ENCODE results near the gene ENTPD6. TPM values are rescaled to one million over a fixed set of nuclear protein-coding genes. Genes with fewer than 3 reads are reported as not detected.

Gene ENTPD6
- total and polyA plus RNA-seq, 2 of the 4 experiments (the other 2 are of a cell fraction) = 61.1 to 98.6 TPM

DNA sequence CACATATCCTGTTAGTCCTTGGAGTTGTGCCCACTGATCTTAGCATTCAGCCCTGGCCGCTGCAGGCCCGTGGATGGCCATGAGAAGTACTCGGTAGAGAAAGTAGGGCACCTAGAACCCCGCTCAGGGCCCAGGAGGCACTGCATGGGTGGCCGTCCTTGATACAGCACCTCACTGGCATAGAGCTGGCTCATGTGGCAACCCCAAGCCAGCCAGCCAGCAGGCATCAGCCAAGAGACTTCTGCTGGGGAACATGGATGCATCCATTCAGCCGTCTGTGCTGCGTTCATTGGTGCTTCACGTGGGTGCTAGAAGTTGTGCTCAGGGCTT lies 62.9 kb downstream of the ENTPD6 start:
- no peak for ATAC-seq (ENCODE audit: low read depth)

More for the DNA sequence above, 62.9 kb downstream of the ENTPD6 start:
- Histone ChIP-seq H2AK5ac (ENCODE audit: low read depth, low read length) (no peak overlapping the region), H3K36me3 (ENCODE audit: control insufficient read depth, insufficient read depth, low read length) (peaks cover 24% of the 10 kb centered on the region), H3K23ac (ENCODE audit: low read depth, low read length) (no peak overlapping the region), H2AFZ (replicated peaks; ENCODE audit: low read length, poor library complexity) (no peak overlapping the region), H3K9ac (ENCODE audit: low read depth, low read length) (no peak overlapping the region), H4K91ac (ENCODE audit: insufficient read depth, low read depth, low read length) (no peak overlapping the region), H3K56ac (ENCODE audit: extremely low read depth, insufficient read depth, low read length) (no peak overlapping the region), H2BK15ac (ENCODE audit: low read depth, low read length) (no peak overlapping the region), H3K4me2 (ENCODE audit: low read depth, low read length) (no peak overlapping the region), H3K27ac (ENCODE audit: insufficient read depth, low read length) (no peak overlapping the region), H3K14ac (replicated peaks; ENCODE audit: low read depth, low read length) (no peak overlapping the region), H3K4ac (ENCODE audit: low read depth, low read length) (no peak overlapping the region), H3K27me3 (ENCODE audit: control insufficient read depth, insufficient read depth, low read length) (no peaks in the 10 kb centered on the region), H3K18ac (ENCODE audit: low read depth, low read length) (no peak overlapping the region), H2BK20ac (ENCODE audit: low read depth, low read length) (no peak overlapping the region), H3K79me1 (ENCODE audit: low read depth in 1 of 2, low read length in 2 of 2) (peaks cover 34 to 69% of the 10 kb centered on the region in 2 experiments), H3K9me1 (ENCODE audit: insufficient read depth, low read length) (peaks cover 24% of the 10 kb centered on the region; the same call in 1 of the 2 replicates), H4K8ac (ENCODE audit: low read depth in 2 of 2, low read length in 2 of 2) (no peak overlapping the region), H4K20me1 (ENCODE audit: insufficient read depth, low read length) (peaks cover 61% of the 10 kb centered on the region), H2BK120ac (ENCODE audit: low read depth, low read length) (no peak overlapping the region), H3K9me3 (ENCODE audit: control insufficient read depth, insufficient read depth, low read length) (no peaks in the 10 kb centered on the region), H2AK9ac (replicated peaks; ENCODE audit: low read depth, low read length, poor library complexity) (no peak overlapping the region), H3K4me3 (ENCODE audit: insufficient read depth, low read depth, low read length) (no peak overlapping the region), H4K5ac (ENCODE audit: low read depth, low read length) (no peak overlapping the region), H2BK5ac (ENCODE audit: low read depth, low read length, poor library complexity, severe bottlenecking) (no peak overlapping the region), H3K4me1 (ENCODE audit: control insufficient read depth, insufficient read depth, low read length) (peaks cover 5% of the 10 kb centered on the region)
- DNase-seq = no peak
- TF ChIP-seq NFE2L2 (IDR thresholded peaks at IDR 0.05; ENCODE audit: low read depth, low read length) (no peak), MXI1 (IDR thresholded peaks at IDR 0.05; ENCODE audit: borderline replicate concordance, low read depth, low read length) (no peak), FOS (IDR thresholded peaks at IDR 0.05; ENCODE audit: low read depth, low read length) (no peak), RFX5 (IDR thresholded peaks at IDR 0.05; ENCODE audit: low read depth, low read length) (no peak), CEBPB (IDR thresholded peaks at IDR 0.05; ENCODE audit: low read depth, low read length) (no peak), MAFK (IDR thresholded peaks at IDR 0.05; ENCODE audit: low read depth, low read length) (no peak), RAD21 (IDR thresholded peaks at IDR 0.05; ENCODE audit: low read length) (no peak)
- TF ChIP-seq, protein P1, sequence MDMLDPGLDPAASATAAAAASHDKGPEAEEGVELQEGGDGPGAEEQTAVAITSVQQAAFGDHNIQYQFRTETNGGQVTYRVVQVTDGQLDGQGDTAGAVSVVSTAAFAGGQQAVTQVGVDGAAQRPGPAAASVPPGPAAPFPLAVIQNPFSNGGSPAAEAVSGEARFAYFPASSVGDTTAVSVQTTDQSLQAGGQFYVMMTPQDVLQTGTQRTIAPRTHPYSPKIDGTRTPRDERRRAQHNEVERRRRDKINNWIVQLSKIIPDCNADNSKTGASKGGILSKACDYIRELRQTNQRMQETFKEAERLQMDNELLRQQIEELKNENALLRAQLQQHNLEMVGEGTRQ (IDR thresholded peaks at IDR 0.05; ENCODE audit: low read depth, low read length) = no peak
- TF ChIP-seq, protein P2, sequence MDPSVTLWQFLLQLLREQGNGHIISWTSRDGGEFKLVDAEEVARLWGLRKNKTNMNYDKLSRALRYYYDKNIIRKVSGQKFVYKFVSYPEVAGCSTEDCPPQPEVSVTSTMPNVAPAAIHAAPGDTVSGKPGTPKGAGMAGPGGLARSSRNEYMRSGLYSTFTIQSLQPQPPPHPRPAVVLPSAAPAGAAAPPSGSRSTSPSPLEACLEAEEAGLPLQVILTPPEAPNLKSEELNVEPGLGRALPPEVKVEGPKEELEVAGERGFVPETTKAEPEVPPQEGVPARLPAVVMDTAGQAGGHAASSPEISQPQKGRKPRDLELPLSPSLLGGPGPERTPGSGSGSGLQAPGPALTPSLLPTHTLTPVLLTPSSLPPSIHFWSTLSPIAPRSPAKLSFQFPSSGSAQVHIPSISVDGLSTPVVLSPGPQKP (IDR thresholded peaks at IDR 0.05; ENCODE audit: borderline replicate concordance, low read depth, low read length) = no peak
- intact Hi-C loops (cut with micrococcal nuclease) (no loop called here), in situ Hi-C loops (cut with MboI; ENCODE audit: low sequenced_read_pairs) (loop anchor here (10.0 to 25.0 kb wide), 5 partner anchors 64 to 1621 kb away; partner anchors contain the start of genes APMAP, CST3 and ENTPD6), dilution Hi-C loops (cut with HindIII; ENCODE audit: low sequenced_read_pairs, unreplicated experiment) (no loop called here)
- CTCF ChIA-PET = no interaction called here
- no TSS peak for BruUV-seq (replicated peaks)
- POLR2A ChIA-PET (ENCODE audit: unreplicated experiment) = no interaction called here
- WGBS, 2 experiments (ENCODE audit: extremely low coverage in 2 of 2, insufficient read length in 1 of 2) = 83% methylated on average over 5 of the region's 8 CpGs; no CpG with 5 or more reads in 1 of the 2 experiments

All from IMR-90 (cell line).